Neural crest cell (in vitro differentiated cells): Measurements from ENCODE around the gene RACGAP1. TPM values are rescaled to one million over a fixed set of nuclear protein-coding genes. Genes with fewer than 3 reads are reported as not detected.

Experiments
- DNase-seq: peaks from one replicate; pipeline ENCODE4 v3.0.0; 2021; ENCODE audit warnings: low read depth, mixed read lengths, low spot score
- H3K27ac Mint-ChIP-seq: one replicate; pipeline ENCODE4 v1.8.0; 2021; ENCODE audit warnings: mild to moderate bottlenecking, mixed read lengths; ENCODE audit not compliant: unreplicated experiment
- H3K27me3 Mint-ChIP-seq: 2 replicates; pipeline ENCODE4 v1.8.0; 2021; ENCODE audit warnings: low read depth, mild to moderate bottlenecking, mixed read lengths
- H3K36me3 Mint-ChIP-seq: 2 replicates; pipeline ENCODE4 v1.8.0; 2021; ENCODE audit warnings: low read depth, mild to moderate bottlenecking, mixed read lengths
- H3K4me1 Mint-ChIP-seq: 2 replicates; pipeline ENCODE4 v1.8.0; 2021; ENCODE audit warnings: mixed read lengths
- H3K4me3 Mint-ChIP-seq: one replicate; pipeline ENCODE4 v1.8.0; 2021; ENCODE audit warnings: mild to moderate bottlenecking, mixed read lengths
- H3K9me3 Mint-ChIP-seq: 2 replicates; pipeline ENCODE4 v1.8.0; 2021; ENCODE audit warnings: mixed read lengths
- total RNA-seq: library from RNA; stranded (reverse); gene quantifications from 2 replicates; pipeline ENCODE4 v1.2.1, GENCODE V29; 2021
- TF ChIP-seq, protein P1 (sequence below): fragments of 200-600 bp; sonication (generic); conservative IDR thresholded peaks from 2 replicates; pipeline ENCODE4 v1.5.0; 2021; ENCODE audit warnings: antibody characterized with exemption, mild to moderate bottlenecking

RACGAP1 gene
- total RNA-seq, 1 donor from 2014 or later, result 104 TPM

DNA sequence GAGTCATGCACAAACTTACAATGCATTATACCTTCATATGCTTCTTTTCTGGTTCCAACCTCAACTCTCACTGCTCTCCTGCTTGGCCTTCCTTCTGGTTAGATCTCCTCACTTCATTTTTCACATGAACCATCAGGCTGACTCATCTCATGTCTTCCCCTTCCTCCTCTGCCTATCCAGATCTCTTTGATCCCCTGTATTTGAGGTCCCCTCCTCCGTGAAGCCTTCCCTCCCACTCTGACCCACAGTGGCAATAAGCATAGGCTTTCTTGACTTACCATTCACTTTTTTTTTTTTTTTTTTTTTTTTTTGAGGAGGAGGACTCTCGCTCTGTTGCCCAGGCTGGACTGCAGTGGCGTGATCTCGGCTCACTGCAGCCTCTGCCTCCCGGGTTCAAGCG lies 17.4 kb upstream of the RACGAP1 start:
- Mint-ChIP-seq H3K4me3 (no peak overlapping the region), H3K27ac (no peak overlapping the region), H3K4me1 (peaks cover 5% of the 10 kb centered on the region), H3K27me3 (peaks cover 3% of the 10 kb centered on the region), H3K36me3 (no peaks in the 10 kb centered on the region), H3K9me3 (no peaks in the 10 kb centered on the region)
- TF ChIP-seq, protein P1, sequence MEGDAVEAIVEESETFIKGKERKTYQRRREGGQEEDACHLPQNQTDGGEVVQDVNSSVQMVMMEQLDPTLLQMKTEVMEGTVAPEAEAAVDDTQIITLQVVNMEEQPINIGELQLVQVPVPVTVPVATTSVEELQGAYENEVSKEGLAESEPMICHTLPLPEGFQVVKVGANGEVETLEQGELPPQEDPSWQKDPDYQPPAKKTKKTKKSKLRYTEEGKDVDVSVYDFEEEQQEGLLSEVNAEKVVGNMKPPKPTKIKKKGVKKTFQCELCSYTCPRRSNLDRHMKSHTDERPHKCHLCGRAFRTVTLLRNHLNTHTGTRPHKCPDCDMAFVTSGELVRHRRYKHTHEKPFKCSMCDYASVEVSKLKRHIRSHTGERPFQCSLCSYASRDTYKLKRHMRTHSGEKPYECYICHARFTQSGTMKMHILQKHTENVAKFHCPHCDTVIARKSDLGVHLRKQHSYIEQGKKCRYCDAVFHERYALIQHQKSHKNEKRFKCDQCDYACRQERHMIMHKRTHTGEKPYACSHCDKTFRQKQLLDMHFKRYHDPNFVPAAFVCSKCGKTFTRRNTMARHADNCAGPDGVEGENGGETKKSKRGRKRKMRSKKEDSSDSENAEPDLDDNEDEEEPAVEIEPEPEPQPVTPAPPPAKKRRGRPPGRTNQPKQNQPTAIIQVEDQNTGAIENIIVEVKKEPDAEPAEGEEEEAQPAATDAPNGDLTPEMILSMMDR, result no peak
- no peak for DNase-seq

DNA sequence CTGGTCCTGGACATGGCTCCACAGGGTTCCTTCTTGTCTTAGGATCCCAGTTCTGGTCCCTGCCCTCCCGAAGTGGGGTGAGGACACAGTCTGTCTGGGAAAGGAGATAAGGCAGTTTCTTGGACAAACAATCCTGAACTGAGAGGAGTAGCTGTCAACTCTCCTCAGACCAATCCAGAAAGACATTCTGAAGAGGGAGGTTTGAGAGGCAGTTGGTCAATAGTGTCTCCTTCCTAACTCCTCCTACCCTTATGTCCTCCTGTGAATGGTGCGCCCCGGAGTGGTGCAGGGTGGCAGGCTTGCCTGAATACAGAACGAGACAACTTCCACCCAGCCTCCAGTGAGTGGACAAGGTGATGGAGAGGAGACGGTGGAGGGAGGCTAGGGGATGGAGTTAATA lies 16.7 kb upstream of the RACGAP1 start:
- Mint-ChIP-seq H3K27me3 (peaks cover under 1% of the 10 kb centered on the region), H3K27ac (no peak overlapping the region), H3K4me1 (peaks cover 5% of the 10 kb centered on the region), H3K9me3 (no peaks in the 10 kb centered on the region), H3K36me3 (no peaks in the 10 kb centered on the region), H3K4me3 (no peak overlapping the region)
- DNase-seq, result no peak
- TF ChIP-seq, protein P1, result no peak

- Mint-ChIP-seq H3K4me3 (no peak overlapping the region), H3K9me3 (no peaks in the 10 kb centered on the region), H3K36me3 (no peaks in the 10 kb centered on the region), H3K27me3 (no peaks in the 10 kb centered on the region), H3K4me1 (peaks cover 5% of the 10 kb centered on the region), H3K27ac (no peak overlapping the region)
- TF ChIP-seq, protein P1, result no peak
- DNase-seq, result no peak
Observed at GRCh38 chr12:50041062-50041860, 16.0 kb upstream of the RACGAP1 start.

- Mint-ChIP-seq H3K4me1 (peaks cover 5% of the 10 kb centered on the region), H3K9me3 (no peaks in the 10 kb centered on the region), H3K27ac (no peak overlapping the region), H3K27me3 (no peaks in the 10 kb centered on the region), H3K4me3 (no peak overlapping the region), H3K36me3 (no peaks in the 10 kb centered on the region)
- TF ChIP-seq, protein P1, result no peak
- DNase-seq, result no peak
Observed at GRCh38 chr12:50040657-50041056, 15.4 kb upstream of the RACGAP1 start.

DNA sequence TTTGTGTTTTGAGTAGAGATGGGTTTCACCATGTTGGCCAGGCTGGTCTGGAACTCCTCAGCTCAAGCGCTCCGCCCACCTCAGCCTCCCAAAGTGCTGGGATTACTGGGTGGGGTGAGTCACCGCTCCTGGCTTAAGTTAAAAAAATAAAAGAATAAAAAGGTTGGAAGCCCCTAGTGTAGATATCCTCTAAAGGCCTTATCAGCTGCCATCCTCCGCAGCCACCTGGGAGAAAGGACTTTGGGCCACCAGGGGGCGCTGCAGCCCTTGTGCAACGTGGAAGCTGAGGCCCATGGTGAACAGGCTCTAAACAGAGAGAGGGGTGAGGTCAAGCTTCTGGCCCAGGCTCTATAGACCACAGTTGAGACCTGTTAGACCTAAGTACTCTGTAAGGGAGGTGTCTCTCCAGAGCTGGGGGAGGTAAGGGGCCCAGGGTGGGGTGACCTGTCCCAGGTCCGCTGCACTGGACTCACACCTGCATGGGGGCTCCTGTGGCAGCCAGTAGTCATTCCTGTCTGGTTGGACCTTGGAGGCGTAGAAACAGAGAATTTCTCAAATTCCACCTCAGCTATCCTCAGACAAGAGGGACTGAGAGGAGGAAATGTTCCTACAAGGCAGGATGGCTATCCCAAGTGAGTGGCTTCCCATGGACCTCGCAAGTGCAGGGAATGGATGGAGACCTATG lies 14.0 kb upstream of the RACGAP1 start:
- peaks cover 8% of the 10 kb centered on the region for H3K4me1 Mint-ChIP-seq
- TF ChIP-seq, protein P1, result peak; percentile 90
- DNase-seq, result peak; percentile 95
- no peaks in the 10 kb centered on the region for H3K27me3 Mint-ChIP-seq
- no peaks in the 10 kb centered on the region for H3K36me3 Mint-ChIP-seq
- no peaks in the 10 kb centered on the region for H3K9me3 Mint-ChIP-seq
- no peak overlapping the region for H3K27ac Mint-ChIP-seq
- H3K4me3 Mint-ChIP-seq, result peak overlapping the region; percentile 22
